Naive thymus-derived CD4-positive, alpha-beta T cell (primary cell): ENCODE results near the gene SLC12A3. TPM values are rescaled to one million over a fixed set of nuclear protein-coding genes. Genes with fewer than 3 reads are reported as not detected.
A peak's percentile ranks its signal among the peaks of the same experiment; 100 is the strongest.

Source experiments
- ATAC-seq: fragments of 150-1000 bp; cut with Tn5 transposase; 2 replicates; pipeline ENCODE4 v1.10.0; 2021; ENCODE audit warnings: mild to moderate bottlenecking, moderate library complexity
- CTCF ChIA-PET: fragments of 350-600 bp; sonication (Branson Sonifier 250); formaldehyde crosslinking; loops from one replicate; lab custom pipeline; 2021; ENCODE audit warnings: antibody characterized with exemption; lab: Charles Lee
- POLR2A ChIA-PET: fragments of 350-600 bp; sonication (Branson Sonifier 250); formaldehyde crosslinking; loops from one replicate; lab custom pipeline; 2021; ENCODE audit warnings: antibody characterized with exemption, inconsistent platforms; lab: Charles Lee
- DNase-seq, 9 donors: peaks; one replicate each; pipeline versions ENCODE4 v3.0.0 to v3.0.0-alpha.2; 2020 to 2022; ENCODE audit warnings: mixed read lengths in 1 of 9
- H3K27ac ChIP-seq: one replicate; pipeline ENCODE4 v1.7.0; 2013; ENCODE audit warnings: mild to moderate bottlenecking, low read depth, low read length, moderate library complexity
- H3K27me3 ChIP-seq, 2 donors: one replicate each; pipeline ENCODE4 v1.7.0; 2013; ENCODE audit warnings: low read length in 2 of 2, mild to moderate bottlenecking in 2 of 2, moderate library complexity in 2 of 2; ENCODE audit not compliant: control insufficient read depth in 2 of 2, insufficient read depth in 2 of 2
- H3K36me3 ChIP-seq, 3 experiments: 1 replicate in 2 of 3; 2 replicates in 1 of 3; pipeline ENCODE4 v1.7.0; 2013; ENCODE audit warnings: low read length in 3 of 3, mild to moderate bottlenecking in 3 of 3, moderate library complexity in 1 of 3; ENCODE audit not compliant: insufficient read depth in 3 of 3, control insufficient read depth in 2 of 3
- H3K4me1 ChIP-seq, 2 donors: one replicate each; pipeline ENCODE4 v1.7.0; 2013; ENCODE audit warnings: low read length in 2 of 2, mild to moderate bottlenecking in 2 of 2, moderate library complexity in 1 of 2; ENCODE audit not compliant: control insufficient read depth in 2 of 2, insufficient read depth in 2 of 2
- H3K4me3 ChIP-seq: 2 replicates; pipeline ENCODE4 v1.7.0; 2013; ENCODE audit warnings: mild to moderate bottlenecking, low read length
- H3K9me3 ChIP-seq, 3 experiments: 1 replicate in 2 of 3; 2 replicates in 1 of 3; pipeline ENCODE4 v1.7.0; 2013; ENCODE audit warnings: low read length in 3 of 3; ENCODE audit not compliant: control insufficient read depth in 2 of 3
- H3K27ac Mint-ChIP-seq, 9 donors: one replicate each; pipeline ENCODE4 v1.8.0; 2020 to 2022; ENCODE audit warnings: mixed read lengths in 9 of 9, mild to moderate bottlenecking in 8 of 9, moderate library complexity in 5 of 9, inconsistent platforms in 2 of 9
- H3K27me3 Mint-ChIP-seq, 5 donors: one replicate each; pipeline ENCODE4 v1.8.0; 2021 to 2022; ENCODE audit warnings: mixed read lengths in 5 of 5, mild to moderate bottlenecking in 1 of 5
- H3K36me3 Mint-ChIP-seq, 5 donors: one replicate each; pipeline ENCODE4 v1.8.0; 2020 to 2022; ENCODE audit warnings: mixed read lengths in 5 of 5, mild to moderate bottlenecking in 3 of 5, inconsistent platforms in 1 of 5
- H3K4me1 Mint-ChIP-seq, 7 donors: one replicate each; pipeline ENCODE4 v1.8.0; 2020 to 2022; ENCODE audit warnings: mixed read lengths in 7 of 7, mild to moderate bottlenecking in 3 of 7, inconsistent platforms in 1 of 7
- H3K4me3 Mint-ChIP-seq, 10 donors: one replicate each; pipeline ENCODE4 v1.8.0; 2020 to 2022; ENCODE audit warnings: mild to moderate bottlenecking in 10 of 10, mixed read lengths in 10 of 10, moderate library complexity in 6 of 10, inconsistent platforms in 2 of 10
- H3K9me3 Mint-ChIP-seq, 11 donors: one replicate each; pipeline ENCODE4 v1.8.0; 2020 to 2022; ENCODE audit warnings: mixed read lengths in 11 of 11, mild to moderate bottlenecking in 4 of 11, inconsistent platforms in 1 of 11, moderate library complexity in 1 of 11
- intact Hi-C, 2 donors: fragments of 100-400 bp; cut with micrococcal nuclease; formaldehyde crosslinking; loops; one replicate each; pipeline ENCODE4 v1.15.1; 2023
- polyA plus RNA-seq, 2 donors: library from polyadenylated mRNA; unstranded; fragments of 300-500 nt; fragmentation: Illumina TruSeq; gene quantifications; one replicate each; pipeline ENCODE4 v1.2.3, GENCODE V29; 2021
- total RNA-seq, 6 experiments: library from RNA in 5 of 6; stranded (reverse) in 5 of 6; gene quantifications; 1 replicate in 5 of 6; 2 replicates in 1 of 6; pipeline ENCODE4 v1.2.3 and lab custom pipeline; 2021 to 2026

The SLC12A3 gene
- total and polyA plus RNA-seq, 7 experiments from 2014 or later: 0.08 to 0.49 TPM; not detected in 5

GRCh38 chr16:56927471-56927870 is 62.5 kb downstream of the SLC12A3 start:
- Mint-ChIP-seq H3K4me3 (no peak overlapping the region), H3K36me3 (peaks cover 0 to 2% (median 0%) of the 10 kb centered on the region in 5 donors), H3K9me3 (no peaks in the 10 kb centered on the region), H3K27ac (no peak overlapping the region), H3K4me1 (peaks cover 0 to 21% (median 14%) of the 10 kb centered on the region in 7 donors), H3K27me3 (no peaks in the 10 kb centered on the region)
- H3K27ac ChIP-seq: no peak overlapping the region
- peaks cover 7 to 10% of the 10 kb centered on the region in 2 donors for H3K4me1 ChIP-seq
- ChIA-PET CTCF (interaction anchor here (0.6 to 0.9 kb wide), 2 partner anchors 58 to 295 kb away, joined by 3 to 4 read pairs; no protein-coding TSS in a partner anchor), POLR2A (no interaction called here)
- no peaks in the 10 kb centered on the region for H3K27me3 ChIP-seq
- no peaks in the 10 kb centered on the region for H3K9me3 ChIP-seq
- DNase-seq (no peak), ATAC-seq (no peak)
- intact Hi-C loops: no loop called here
- peaks cover 0 to 5% (median 0%) of the 10 kb centered on the region in 3 experiments for H3K36me3 ChIP-seq
- H3K4me3 ChIP-seq: no peak overlapping the region

- intact Hi-C loops: loop anchor here (5.0 to 10.0 kb wide), 11 partner anchors 58 to 1058 kb away; partner anchors contain the start of genes NUP93 (in 2 of the 2), CCDC102A (in 1 of the 2), CIAPIN1 (in 1 of the 2) and COQ9 (in 1 of the 2)
- ChIA-PET CTCF (interaction anchor here (1.3 kb wide), 1 partner anchor 54 kb away, joined by 3 read pairs; no protein-coding TSS in a partner anchor), POLR2A (interaction anchor here (0.6 to 3.2 kb wide), 4 partner anchors 11 to 68 kb away, joined by 3 to 38 read pairs (median 4); no protein-coding TSS in a partner anchor)
These were observed 64.6 kb downstream of the SLC12A3 start for GRCh38 chr16:56929639-56930038.

GRCh38 chr16:56930486-56931270 is 65.7 kb downstream of the SLC12A3 start:
- CTCF ChIA-PET: interaction anchor here (0.6 to 1.3 kb wide), 2 partner anchors 14 to 53 kb away, joined by 3 read pairs; no protein-coding TSS in a partner anchor
- POLR2A ChIA-PET: interaction anchor here (0.6 to 3.2 kb wide), 15 partner anchors 9 to 1068 kb away, joined by 3 to 38 read pairs (median 6); partner anchors contain the start of genes NLRC5, PSME3IP1, RSPRY1 and SLC12A3
- Mint-ChIP-seq H3K4me3 (peak overlapping the region; percentile 14 to 99 (median 98)), H3K36me3 (peaks cover 4 to 28% (median 6%) of the 10 kb centered on the region in 5 donors), H3K9me3 (no peaks in the 10 kb centered on the region), H3K4me1 (peaks cover 18 to 40% (median 32%) of the 10 kb centered on the region in 7 donors), H3K27ac (peak overlapping the region; percentile 96 to 99 (median 97)), H3K27me3 (no peaks in the 10 kb centered on the region)
- Histone ChIP-seq H3K27me3 (no peaks in the 10 kb centered on the region), H3K4me1 (peaks cover 13 to 18% of the 10 kb centered on the region in 2 donors), H3K9me3 (no peaks in the 10 kb centered on the region), H3K36me3 (peaks cover 0 to 17% (median 1%) of the 10 kb centered on the region in 3 experiments), H3K4me3 (no peak overlapping the region), H3K27ac (peak overlapping the region; percentile 98)
- no peak for DNase-seq
- intact Hi-C loops: loop anchor here (1.0 to 10.0 kb wide), 12 partner anchors 13 to 1057 kb away; partner anchors contain the start of genes NUP93 (in 2 of the 2), CCDC102A (in 1 of the 2), CIAPIN1 (in 1 of the 2) and COQ9 (in 1 of the 2)
- no peak for ATAC-seq

More at GRCh38 chr16:56929639-56930038, 64.6 kb downstream of the SLC12A3 start:
- no peak overlapping the region for H3K4me3 Mint-ChIP-seq
- H3K27me3 Mint-ChIP-seq: no peaks in the 10 kb centered on the region
- peaks cover 0 to 18% (median 0%) of the 10 kb centered on the region in 5 donors for H3K36me3 Mint-ChIP-seq
- Histone ChIP-seq H3K9me3 (no peaks in the 10 kb centered on the region), H3K36me3 (peaks cover 0 to 8% (median 0%) of the 10 kb centered on the region in 3 experiments), H3K27me3 (no peaks in the 10 kb centered on the region), H3K4me3 (no peak overlapping the region), H3K27ac (no peak overlapping the region), H3K4me1 (peaks cover 7 to 20% of the 10 kb centered on the region in 2 donors)
- H3K9me3 Mint-ChIP-seq: no peaks in the 10 kb centered on the region
- DNase-seq: no peak
- peaks cover 12 to 35% (median 28%) of the 10 kb centered on the region in 7 donors for H3K4me1 Mint-ChIP-seq
- peak overlapping the region in 3 of 9 donors; percentile 16 to 56 (median 36) for H3K27ac Mint-ChIP-seq
- no peak for ATAC-seq

GRCh38 chr16:56931271-56931891 is 66.4 kb downstream of the SLC12A3 start:
- Mint-ChIP-seq H3K27ac (peak overlapping the region; percentile 96 to 99 (median 97)), H3K4me1 (peaks cover 18 to 45% (median 34%) of the 10 kb centered on the region in 7 donors), H3K9me3 (no peaks in the 10 kb centered on the region), H3K27me3 (no peaks in the 10 kb centered on the region), H3K36me3 (peaks cover 4 to 31% (median 7%) of the 10 kb centered on the region in 5 donors), H3K4me3 (peak overlapping the region; percentile 97 to 99 (median 98))
- peak overlapping the region; percentile 98 for H3K27ac ChIP-seq
- ATAC-seq (peak; percentile 17), DNase-seq (no peak)
- H3K9me3 ChIP-seq: no peaks in the 10 kb centered on the region
- CTCF ChIA-PET: interaction anchor here (0.5 to 0.6 kb wide), 2 partner anchors 14 to 93 kb away, joined by 3 read pairs; no protein-coding TSS in a partner anchor
- H3K27me3 ChIP-seq: no peaks in the 10 kb centered on the region
- peak overlapping the region; percentile 70 for H3K4me3 ChIP-seq
- POLR2A ChIA-PET: interaction anchor here (0.6 to 4.0 kb wide), 28 partner anchors 10 to 1067 kb away, joined by 3 to 38 read pairs (median 5); partner anchors contain the start of genes NLRC5, PSME3IP1, RSPRY1 and SLC12A3
- intact Hi-C loops: loop anchor here (1.0 to 10.0 kb wide), 12 partner anchors 14 to 1056 kb away; partner anchors contain the start of genes NUP93 (in 2 of the 2), CCDC102A (in 1 of the 2), CIAPIN1 (in 1 of the 2) and COQ9 (in 1 of the 2)
- peaks cover 13 to 18% of the 10 kb centered on the region in 2 donors for H3K4me1 ChIP-seq
- H3K36me3 ChIP-seq: peaks cover 0 to 23% (median 8%) of the 10 kb centered on the region in 3 experiments

- H3K4me3 Mint-ChIP-seq: peak within 1 kb of the TSS; percentile 97 to 99 (median 98)
- ATAC-seq (peak; percentile 96), DNase-seq (peak; percentile 96 to 99 (median 99))
- Histone ChIP-seq H3K27me3 (no peaks in the 10 kb centered on the region), H3K27ac (peak within 1 kb of the TSS; percentile 98), H3K36me3 (peaks cover 0 to 30% (median 16%) of the 10 kb centered on the region in 3 experiments), H3K4me1 (peaks cover 13 to 18% of the 10 kb centered on the region in 2 donors), H3K4me3 (peak within 1 kb of the TSS; percentile 94), H3K9me3 (no peaks in the 10 kb centered on the region)
- H3K4me1 Mint-ChIP-seq: peaks cover 18 to 52% (median 38%) of the 10 kb centered on the region in 7 donors
- POLR2A ChIA-PET: interaction anchor here (0.6 to 4.0 kb wide), 34 partner anchors 9 to 1067 kb away, joined by 3 to 38 read pairs (median 5); partner anchors contain the start of genes NLRC5, PSME3IP1, RSPRY1 and SLC12A3
- H3K9me3 Mint-ChIP-seq: no peaks in the 10 kb centered on the region
- intact Hi-C loops: loop anchor here (1.0 to 10.0 kb wide), 19 partner anchors 8 to 1055 kb away; partner anchors contain the start of genes NLRC5 (in 2 of the 2), NUDT21 (in 2 of the 2), NUP93 (in 2 of the 2) and OGFOD1 (in 2 of the 2)
- CTCF ChIA-PET: interaction anchor here (0.5 to 1.5 kb wide), 4 partner anchors 9 to 151 kb away, joined by 3 to 6 read pairs (median 4); no protein-coding TSS in a partner anchor
- H3K27me3 Mint-ChIP-seq: no peaks in the 10 kb centered on the region
- peak within 1 kb of the TSS; percentile 96 to 99 (median 97) for H3K27ac Mint-ChIP-seq
- peaks cover 4 to 36% (median 7%) of the 10 kb centered on the region in 5 donors for H3K36me3 Mint-ChIP-seq
These were observed 67.1 kb downstream of the SLC12A3 start, which contains the start of gene HERPUD1 for GRCh38 chr16:56931892-56932720. Gene HERPUD1, plus strand, starts transcription at chr16:56932142. Its CDS starts 103 bp downstream, at chr16:56932245.
